Motor neuron (in vitro differentiated cells): ENCODE results near the gene ELOB. TPM values are rescaled to one million over a fixed set of nuclear protein-coding genes. Genes with fewer than 3 reads are reported as not detected.

Experiments used
- ATAC-seq, 8 experiments: fragments of 200-7000 bp; cut with Tn5 transposase; replicated peaks in 6 of 8; 2 replicates each; pipeline ENCODE4 v1.8.0; 2021; ENCODE audit warnings: mild to moderate bottlenecking in 8 of 8, moderate library complexity in 8 of 8
- H3K27ac ChIP-seq, 2 donors: fragments of 250-450 bp; sonication (Bioruptor Pico); 2 replicates each; pipeline ENCODE4 v1.9.0; 2021; ENCODE audit warnings: antibody characterized with exemption in 2 of 2, mild to moderate bottlenecking in 2 of 2, moderate library complexity in 1 of 2
- H3K4me1 ChIP-seq, 2 donors: fragments of 250-450 bp; sonication (Bioruptor Pico); replicated peaks in 1 of 2; 2 replicates each; pipeline ENCODE4 v1.6.1; 2021; ENCODE audit warnings: antibody characterized with exemption in 2 of 2, mild to moderate bottlenecking in 2 of 2, moderate library complexity in 1 of 2
- H3K4me3 ChIP-seq, 5 donors: fragments of 250-450 bp; sonication (Bioruptor Pico); 2 replicates each; pipeline ENCODE4 v1.9.0; 2021; ENCODE audit warnings: antibody characterized with exemption in 5 of 5, mild to moderate bottlenecking in 5 of 5, moderate library complexity in 4 of 5
- WGBS, 10 experiments: fragments of 450-650 bp; shearing (Covaris generic); methylation state at CpG; one replicate each; pipeline ENCODE4 v1.0.0; 2022; 5-methylcytosine and 5-hydroxymethylcytosine counted together
- in situ Hi-C, 9 experiments: fragments of 400-800 bp; cut with MboI; loops; one replicate each; pipeline ENCODE4 v1.15.0; 2021; ENCODE audit warnings: low sequenced_read_pairs in 9 of 9, low pct_unique_long_range_greater_than_20kb in 2 of 9; ENCODE audit not compliant: unreplicated experiment in 9 of 9
- total RNA-seq, 8 experiments: library from RNA; unstranded; fragments of 300-600 nt; gene quantifications; 2 replicates each; pipeline versions ENCODE4 v1.2.3 to v1.2.4, GENCODE V29; 2022

ELOB gene
- total RNA-seq, 8 experiments from 2014 or later = 244 to 395 (median 281) TPM

DNA sequence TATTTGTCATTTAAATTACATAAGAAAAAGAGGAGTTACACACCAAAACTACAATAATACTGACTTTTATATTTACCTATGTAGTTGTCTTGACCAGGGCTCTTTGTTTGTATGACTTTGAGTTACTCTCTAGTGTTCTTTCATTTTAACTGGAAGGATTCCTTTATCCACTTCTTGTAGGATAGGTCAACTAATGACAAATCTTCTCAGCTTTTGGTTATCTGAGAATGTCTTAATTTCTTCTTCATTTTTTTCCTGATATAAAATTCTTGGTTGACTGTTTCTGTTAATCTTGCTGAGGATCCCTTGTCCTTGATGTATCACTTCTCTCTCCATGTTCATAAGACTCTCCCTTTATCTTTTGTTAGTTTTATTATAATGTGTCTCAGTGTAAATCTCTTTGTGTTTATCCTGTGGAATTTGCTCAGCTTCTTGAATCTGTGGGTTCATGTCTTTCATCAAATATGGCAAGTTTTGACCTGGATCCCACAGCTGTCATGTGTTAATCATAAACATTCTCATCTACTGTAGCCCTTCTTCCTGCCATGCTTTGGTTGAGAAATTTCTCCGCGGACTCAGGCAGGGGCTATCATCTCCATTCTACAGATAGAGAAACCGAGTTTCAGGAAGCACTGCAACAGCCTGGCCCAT, 26.6 kb upstream of the ELOB start:
- ATAC-seq = no peak
- Histone ChIP-seq H3K27ac (no peak overlapping the region), H3K4me1 (no peaks in the 10 kb centered on the region), H3K4me3 (no peak overlapping the region)
- in situ Hi-C loops = no loop called here
- 20 to 92% (median 67%) methylated on average over 1 to 3 of the region's 3 CpGs; no CpG with 5 or more reads in 3 of the 10 experiments for WGBS, 10 experiments

DNA sequence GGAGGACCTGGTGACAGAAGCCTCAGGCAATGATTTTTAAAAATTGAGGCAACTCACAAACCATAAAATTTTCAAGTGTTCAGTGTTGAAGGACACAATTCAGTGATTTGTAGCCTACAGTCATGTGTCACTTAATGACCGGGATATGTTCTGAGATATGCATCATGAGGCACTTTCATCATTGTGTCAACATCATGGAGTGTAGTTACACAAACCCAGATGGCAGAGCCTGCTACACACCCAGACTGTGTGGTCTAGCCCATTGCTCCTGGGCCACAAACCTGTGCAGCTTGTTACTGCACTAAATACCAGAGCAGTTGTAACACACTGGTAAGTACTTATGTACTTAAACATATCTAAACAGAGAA, 22.8 kb upstream of the ELOB start:
- 80 to 100% (median 100%) methylated on average over 1 of the region's 1 CpG; no CpG with 5 or more reads in 6 of the 10 experiments for WGBS, 10 experiments
- peak in 3 of 8 experiments; percentile 69 to 96 (median 85) for ATAC-seq
- H3K4me3 ChIP-seq = no peak overlapping the region
- in situ Hi-C loops = no loop called here
- H3K27ac ChIP-seq = no peak overlapping the region
- H3K4me1 ChIP-seq = no peaks in the 10 kb centered on the region

- WGBS, 10 experiments = 67 to 100% (median 81%) methylated on average over 1 to 13 of the region's 21 CpGs; no CpG with 5 or more reads in 4 of the 10 experiments
- ATAC-seq = peak in 1 of 8 experiments; percentile 70
- H3K4me3 ChIP-seq = no peak overlapping the region
- in situ Hi-C loops = no loop called here
- H3K27ac ChIP-seq = no peak overlapping the region
- H3K4me1 ChIP-seq = no peaks in the 10 kb centered on the region
Observed at GRCh38 chr16:2799205-2799858, 22.3 kb upstream of the ELOB start.

GRCh38 chr16:2798723-2799204, 21.7 kb upstream of the ELOB start:
- 75% methylated on average over 2 of the region's 39 CpGs; no CpG with 5 or more reads in 9 of the 10 experiments for WGBS, 10 experiments
- ATAC-seq = peak in 2 of 8 experiments; percentile 23 to 34
- no peak overlapping the region for H3K27ac ChIP-seq

DNA sequence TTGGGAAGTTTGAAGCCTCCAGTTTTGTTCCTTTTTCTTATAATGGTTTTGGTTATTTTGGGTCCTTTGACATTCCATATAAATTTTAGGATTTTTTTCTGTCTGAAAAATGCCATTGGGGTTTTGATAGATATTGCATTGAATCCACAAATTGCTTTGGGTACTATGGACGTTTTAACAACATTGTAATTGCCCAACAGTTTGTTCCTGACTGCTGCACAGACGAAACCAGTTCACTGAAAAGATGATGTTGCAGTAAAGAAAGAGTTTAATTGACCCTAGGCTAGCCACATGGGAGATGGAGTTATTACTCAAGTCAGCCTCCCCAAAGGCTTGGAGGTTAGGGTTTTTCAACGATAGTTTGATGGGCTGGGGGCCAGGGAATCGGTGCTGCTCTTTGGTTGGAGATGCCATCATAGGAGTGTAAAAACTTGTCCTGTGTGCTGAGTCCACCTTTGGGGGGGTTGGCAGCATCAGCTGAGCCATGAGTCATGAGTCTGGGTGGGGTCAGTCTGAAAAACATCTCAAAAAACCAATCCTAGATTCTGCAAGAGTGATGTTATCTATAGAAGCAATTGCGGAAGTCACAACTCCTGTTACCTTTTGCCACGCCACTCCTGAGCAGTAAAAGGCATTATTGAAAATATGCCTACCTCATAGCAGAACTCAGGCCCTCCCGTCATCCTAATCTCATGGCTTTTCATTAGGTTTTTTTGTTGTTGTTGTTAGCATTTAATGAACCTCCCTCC, 18.5 kb upstream of the ELOB start:
- peak in 2 of 8 experiments; percentile 59 to 69 for ATAC-seq
- 26 to 85% (median 64%) methylated on average over 2 to 7 of the region's 7 CpGs; no CpG with 5 or more reads in 1 of the 10 experiments for WGBS, 10 experiments
- no peaks in the 10 kb centered on the region for H3K4me1 ChIP-seq
- no peak overlapping the region for H3K27ac ChIP-seq
- in situ Hi-C loops = no loop called here
- no peak overlapping the region for H3K4me3 ChIP-seq

More at GRCh38 chr16:2798723-2799204, 21.7 kb upstream of the ELOB start:
- Histone ChIP-seq H3K4me3 (no peak overlapping the region), H3K4me1 (no peaks in the 10 kb centered on the region)
- in situ Hi-C loops = no loop called here

DNA sequence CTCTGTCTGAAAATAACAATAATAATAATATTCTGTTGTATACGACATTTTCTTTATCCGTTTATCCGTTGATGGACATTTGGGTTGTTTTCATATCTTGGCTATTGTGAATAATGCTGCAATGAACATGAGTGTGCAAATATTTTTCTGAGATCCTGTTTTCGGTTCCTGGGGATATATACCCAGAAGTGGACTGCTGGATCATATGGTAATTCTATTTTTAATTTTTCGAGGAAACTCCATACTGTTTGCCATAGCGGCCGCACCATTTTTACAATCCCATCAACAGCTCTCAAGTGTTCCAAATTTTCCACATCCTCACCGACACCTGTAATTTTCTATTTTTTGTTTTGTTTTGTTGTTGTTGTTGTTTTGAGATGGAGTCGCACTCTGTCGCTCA, 15.9 kb upstream of the ELOB start:
- H3K27ac ChIP-seq = no peak overlapping the region
- peaks cover 0 to 8% of the 10 kb centered on the region in 2 donors for H3K4me1 ChIP-seq
- no peak overlapping the region for H3K4me3 ChIP-seq
- in situ Hi-C loops = no loop called here
- WGBS, 10 experiments = 67 to 100% (median 89%) methylated on average over 1 to 10 of the region's 10 CpGs
- no peak for ATAC-seq

DNA sequence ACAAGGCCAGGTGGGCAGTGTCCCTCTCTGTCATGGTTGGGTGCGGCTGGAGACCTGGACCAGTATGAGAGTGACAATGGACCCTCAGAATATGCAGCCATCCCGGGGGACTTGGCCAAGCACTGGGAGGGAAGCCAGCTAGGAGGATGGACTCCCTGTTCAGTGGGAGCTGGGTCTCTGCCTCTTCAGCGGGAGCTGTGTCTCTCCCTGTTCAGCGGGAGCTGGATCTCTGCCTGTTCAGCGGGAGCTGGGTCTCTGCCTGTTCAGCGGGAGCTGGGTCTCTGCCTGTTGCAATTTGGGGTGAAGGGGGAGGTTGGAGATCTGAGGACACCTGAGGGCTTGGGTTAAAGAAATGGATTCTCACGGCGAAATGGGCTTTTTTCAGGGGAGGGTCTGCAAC, 14.1 kb upstream of the ELOB start:
- Histone ChIP-seq H3K4me3 (no peak overlapping the region), H3K27ac (no peak overlapping the region), H3K4me1 (peaks cover 2 to 8% of the 10 kb centered on the region in 2 donors)
- in situ Hi-C loops = no loop called here
- 30 to 100% (median 58%) methylated on average over 1 to 8 of the region's 8 CpGs; no CpG with 5 or more reads in 5 of the 10 experiments for WGBS, 10 experiments
- no peak for ATAC-seq

DNA sequence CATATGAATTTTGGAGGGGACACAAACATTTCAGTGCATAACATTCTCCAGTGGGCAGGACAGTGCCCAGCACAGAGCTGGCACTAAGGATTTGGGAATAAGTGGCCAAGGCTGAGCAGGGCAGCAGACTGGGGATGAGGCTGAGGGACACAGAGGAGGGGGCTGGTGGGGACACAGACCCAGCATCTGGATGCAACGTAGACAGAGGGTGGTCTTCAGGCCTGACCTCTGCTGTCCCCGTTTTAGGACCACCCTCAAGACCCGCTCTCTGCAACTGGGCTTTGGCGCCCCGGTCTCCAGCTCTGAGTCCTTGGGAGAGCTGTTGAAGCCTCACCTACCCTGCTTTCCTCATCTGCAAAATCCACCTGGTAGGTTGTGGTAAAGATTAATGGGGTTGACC, 13.6 kb upstream of the ELOB start:
- Histone ChIP-seq H3K4me1 (peaks cover 2 to 8% of the 10 kb centered on the region in 2 donors), H3K27ac (no peak overlapping the region), H3K4me3 (no peak overlapping the region)
- 70 to 100% methylated on average over 1 to 2 of the region's 5 CpGs; no CpG with 5 or more reads in 8 of the 10 experiments for WGBS, 10 experiments
- no peak for ATAC-seq
- in situ Hi-C loops = no loop called here

DNA sequence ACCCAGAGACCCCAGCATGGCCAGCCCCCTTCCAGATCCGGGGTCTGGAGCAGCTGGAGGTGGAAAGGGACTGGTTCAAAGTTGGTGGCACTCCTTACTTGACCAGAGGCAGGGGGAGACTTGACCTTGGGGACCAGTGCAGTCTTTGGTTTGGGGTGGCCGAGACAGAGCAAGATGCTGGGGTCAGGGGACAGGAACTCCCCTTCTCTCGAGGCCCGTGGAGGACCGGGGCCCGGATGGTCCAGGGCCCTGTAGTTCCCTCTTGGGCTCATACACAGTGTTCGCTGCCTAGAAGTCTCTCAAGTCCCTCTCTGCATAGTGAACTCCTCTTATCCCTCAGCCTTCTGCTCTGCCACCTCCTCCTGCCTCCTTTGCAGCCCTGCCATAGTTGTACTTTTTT, 10.9 kb upstream of the ELOB start:
- 5 to 80% (median 65%) methylated on average over 4 to 6 of the region's 7 CpGs; no CpG with 5 or more reads in 6 of the 10 experiments for WGBS, 10 experiments
- Histone ChIP-seq H3K4me1 (peaks cover 4 to 8% of the 10 kb centered on the region in 2 donors), H3K4me3 (no peak overlapping the region), H3K27ac (no peak overlapping the region)
- ATAC-seq = peak in 1 of 8 experiments; percentile 9
- in situ Hi-C loops = no loop called here

- ATAC-seq = peak in 2 of 8 experiments; percentile 18 to 29
- WGBS, 10 experiments = no CpG with 5 or more reads among the region's 10 CpGs
- no peak within 1 kb of the TSS for H3K4me3 ChIP-seq
- in situ Hi-C loops = no loop called here
- H3K4me1 ChIP-seq = peaks cover 4 to 8% of the 10 kb centered on the region in 2 donors
- no peak within 1 kb of the TSS for H3K27ac ChIP-seq
Observed at GRCh38 chr16:2787406-2787805, 10.3 kb upstream of the ELOB start, which contains the start of gene PRSS33. Gene PRSS33 (minus strand): TSS chr16:2787560. CDS start chr16:2786547, 1,013 bp downstream.

GRCh38 chr16:2786826-2787151, 9.7 kb upstream of the ELOB start:
- no peak for ATAC-seq
- Histone ChIP-seq H3K4me1 (peaks cover 4 to 8% of the 10 kb centered on the region in 2 donors), H3K27ac (no peak overlapping the region), H3K4me3 (no peak overlapping the region)
- no CpG with 5 or more reads among the region's 3 CpGs for WGBS, 10 experiments
- in situ Hi-C loops = no loop called here

DNA sequence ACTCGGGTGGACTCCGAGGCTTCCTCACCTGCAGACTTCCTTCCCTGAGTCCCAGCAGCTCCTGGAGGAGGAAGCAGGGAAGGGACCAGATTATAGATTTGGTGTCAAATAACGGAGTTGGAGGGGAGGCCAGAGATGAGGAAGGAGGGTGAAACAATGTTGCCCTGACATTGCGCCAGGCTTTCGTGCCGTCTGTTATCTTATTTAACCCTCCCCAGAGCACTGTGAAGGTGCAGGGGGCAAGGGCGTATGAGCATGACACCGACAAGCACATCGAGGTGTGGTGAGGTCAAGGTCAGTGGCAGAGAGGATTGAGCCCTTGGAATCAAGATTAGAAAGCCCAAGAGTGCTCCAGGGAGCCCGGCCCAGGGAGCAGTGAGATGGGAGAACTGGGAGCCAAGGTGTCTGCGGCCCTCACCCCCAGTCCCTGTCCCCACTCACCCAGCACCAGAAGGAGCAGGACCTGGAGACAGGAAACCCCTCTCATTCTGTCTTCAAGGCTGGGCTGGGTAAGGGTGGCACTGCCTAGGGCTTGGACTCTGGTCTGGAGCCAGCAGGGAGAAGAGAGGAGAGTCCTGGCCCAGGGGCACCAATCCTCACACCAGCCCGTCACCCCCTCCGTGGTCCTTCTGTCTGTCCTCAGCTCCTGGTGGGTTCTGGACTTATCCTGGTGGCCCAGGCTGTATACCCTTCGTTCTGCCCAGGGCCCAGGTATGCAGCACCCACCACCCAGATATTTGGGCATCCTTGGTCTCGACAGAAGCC, 9.2 kb upstream of the ELOB start:
- Histone ChIP-seq H3K4me1 (peaks cover 4 to 8% of the 10 kb centered on the region in 2 donors), H3K4me3 (no peak overlapping the region), H3K27ac (no peak overlapping the region)
- ATAC-seq = no peak
- WGBS, 10 experiments = 43 to 100% (median 67%) methylated on average over 1 to 4 of the region's 15 CpGs; no CpG with 5 or more reads in 3 of the 10 experiments
- in situ Hi-C loops = no loop called here
